ENCODE measurements around the gene MAPK8IP2. TPM values are rescaled to one million over a fixed set of nuclear protein-coding genes. Genes with fewer than 3 reads are reported as not detected.
A peak's percentile ranks its signal among the peaks of the same experiment; 100 is the strongest.

MAPK8IP2 gene
- total RNA-seq, 6 experiments from 2014 or later: 0.15 to 1.7 (median 0.45) TPM

DNA sequence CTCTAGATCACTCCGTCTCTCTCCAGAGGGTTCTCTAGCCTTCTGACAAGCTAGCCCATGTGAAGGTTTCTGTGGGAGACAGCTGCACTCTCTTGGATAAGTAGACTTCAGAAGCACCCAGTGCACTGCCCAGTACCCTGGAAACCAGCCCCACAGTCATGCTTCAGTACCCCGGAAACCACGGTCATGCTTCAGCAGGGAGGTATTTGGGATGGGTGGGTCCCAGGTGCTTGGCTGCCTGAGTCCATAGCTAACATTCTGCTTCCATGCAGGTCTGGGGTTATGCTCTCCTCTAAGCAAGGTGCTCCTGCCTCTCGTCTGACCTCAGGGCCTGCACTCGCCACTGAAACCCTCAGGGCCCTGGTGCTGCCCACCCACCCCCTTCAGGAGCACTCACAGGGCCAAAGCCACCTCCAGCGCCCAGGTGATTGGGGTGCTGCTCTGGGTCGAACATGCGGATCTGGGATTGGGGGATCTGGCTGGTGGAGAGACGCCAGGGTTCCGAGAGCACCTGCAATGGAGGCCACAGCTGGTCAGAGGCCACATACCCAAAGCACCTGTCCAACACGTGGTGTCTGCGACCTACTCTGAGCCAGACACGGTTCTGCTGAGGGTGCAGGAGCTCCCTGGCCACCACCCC is 30.6 kb upstream of the MAPK8IP2 start:
- ATAC-seq: no peak
- 74% methylated on average over 5 of the region's 13 CpGs for WGBS (ENCODE audit: insufficient coverage, low coverage, low lambda C conversion rate, missing lambda C conversion rate)
- Histone ChIP-seq H3K4me3 (no peak overlapping the region), H3K9me3 (no peaks in the 10 kb centered on the region), H3K36me3 (peaks cover 0 to 11% (median 2%) of the 10 kb centered on the region in 4 donors), H3K27me3 (no peaks in the 10 kb centered on the region), H3K4me1 (peaks cover 0 to 30% (median 16%) of the 10 kb centered on the region in 4 donors), H3K27ac (peak overlapping the region; percentile 89 to 93 (median 90))
- DNase-seq: no peak
- TF ChIP-seq, protein P1, sequence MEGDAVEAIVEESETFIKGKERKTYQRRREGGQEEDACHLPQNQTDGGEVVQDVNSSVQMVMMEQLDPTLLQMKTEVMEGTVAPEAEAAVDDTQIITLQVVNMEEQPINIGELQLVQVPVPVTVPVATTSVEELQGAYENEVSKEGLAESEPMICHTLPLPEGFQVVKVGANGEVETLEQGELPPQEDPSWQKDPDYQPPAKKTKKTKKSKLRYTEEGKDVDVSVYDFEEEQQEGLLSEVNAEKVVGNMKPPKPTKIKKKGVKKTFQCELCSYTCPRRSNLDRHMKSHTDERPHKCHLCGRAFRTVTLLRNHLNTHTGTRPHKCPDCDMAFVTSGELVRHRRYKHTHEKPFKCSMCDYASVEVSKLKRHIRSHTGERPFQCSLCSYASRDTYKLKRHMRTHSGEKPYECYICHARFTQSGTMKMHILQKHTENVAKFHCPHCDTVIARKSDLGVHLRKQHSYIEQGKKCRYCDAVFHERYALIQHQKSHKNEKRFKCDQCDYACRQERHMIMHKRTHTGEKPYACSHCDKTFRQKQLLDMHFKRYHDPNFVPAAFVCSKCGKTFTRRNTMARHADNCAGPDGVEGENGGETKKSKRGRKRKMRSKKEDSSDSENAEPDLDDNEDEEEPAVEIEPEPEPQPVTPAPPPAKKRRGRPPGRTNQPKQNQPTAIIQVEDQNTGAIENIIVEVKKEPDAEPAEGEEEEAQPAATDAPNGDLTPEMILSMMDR (IDR thresholded peaks at IDR 0.05): no peak
- TF ChIP-seq POLR2A (IDR thresholded peaks at IDR 0.05): no peak
- intact Hi-C loops (cut with DNase I): no loop called here

- Histone ChIP-seq H3K4me1 (peaks cover 0 to 30% (median 16%) of the 10 kb centered on the region in 4 donors), H3K27me3 (no peaks in the 10 kb centered on the region), H3K27ac (peak overlapping the region in 2 of 3 donors; percentile 11 to 93), H3K36me3 (peaks cover 0 to 11% (median 2%) of the 10 kb centered on the region in 4 donors), H3K9me3 (no peaks in the 10 kb centered on the region), H3K4me3 (no peak overlapping the region)
- no peak for DNase-seq
- ATAC-seq: no peak
- intact Hi-C loops (cut with DNase I): no loop called here
- TF ChIP-seq, protein P1 (IDR thresholded peaks at IDR 0.05): no peak
- TF ChIP-seq POLR2A (IDR thresholded peaks at IDR 0.05): no peak
- WGBS (ENCODE audit: insufficient coverage, low coverage, low lambda C conversion rate, missing lambda C conversion rate): no CpG with 5 or more reads among the region's 12 CpGs
These were observed 29.7 kb upstream of the MAPK8IP2 start for GRCh38 chr22:50570861-50571260.

DNA sequence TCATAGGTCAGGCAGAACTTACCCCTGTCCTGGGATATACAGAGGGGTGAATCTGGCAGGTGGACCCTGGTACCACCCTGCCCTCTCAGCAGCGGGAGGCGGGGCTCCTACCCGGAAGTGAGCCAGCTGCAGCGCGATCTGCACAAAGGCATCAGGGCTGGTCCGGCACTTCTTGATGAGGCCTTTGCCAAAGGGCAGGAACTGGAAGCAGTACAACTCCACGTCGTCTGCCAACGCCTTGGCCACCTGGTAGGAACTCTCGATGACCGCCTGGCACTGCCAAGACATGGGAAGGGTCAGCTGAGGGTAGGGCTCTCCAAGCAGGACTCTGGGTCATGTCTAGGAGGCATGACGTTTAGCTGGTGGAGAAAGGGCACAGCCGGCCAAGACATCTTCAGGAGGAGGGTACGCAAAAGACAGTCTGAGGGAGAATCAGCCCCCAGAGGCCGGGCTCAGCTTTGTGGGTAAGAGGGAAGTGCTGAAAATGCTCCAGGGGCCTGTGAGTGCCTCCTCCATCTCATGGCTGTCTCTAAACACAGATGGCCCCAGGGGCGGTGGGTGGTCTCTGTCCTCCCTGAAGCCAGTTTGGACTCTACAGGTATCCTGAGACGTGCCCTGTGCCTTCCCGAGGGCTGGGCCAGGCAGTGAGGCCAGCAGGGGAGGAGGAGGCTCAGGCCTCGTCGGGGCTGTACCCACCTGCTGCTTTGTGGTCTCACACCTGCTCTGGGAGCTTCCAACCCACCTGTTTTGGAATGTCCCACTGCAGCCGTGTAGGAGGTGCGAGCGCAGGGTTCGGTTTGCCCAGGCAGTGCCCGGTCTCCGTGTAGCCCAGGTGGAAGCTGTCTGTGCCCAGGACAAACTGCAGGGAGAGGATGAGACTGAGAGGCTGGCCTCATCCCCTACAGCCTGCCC is 29.1 kb upstream of the MAPK8IP2 start:
- Histone ChIP-seq H3K36me3 (peaks cover 0 to 11% (median 2%) of the 10 kb centered on the region in 4 donors), H3K27me3 (no peaks in the 10 kb centered on the region), H3K4me3 (no peak overlapping the region), H3K27ac (no peak overlapping the region), H3K9me3 (no peaks in the 10 kb centered on the region), H3K4me1 (peaks cover 0 to 30% (median 16%) of the 10 kb centered on the region in 4 donors)
- ATAC-seq (no peak), DNase-seq (no peak)
- 69% methylated on average over 5 of the region's 26 CpGs for WGBS (ENCODE audit: insufficient coverage, low coverage, low lambda C conversion rate, missing lambda C conversion rate)
- TF ChIP-seq, protein P1 (IDR thresholded peaks at IDR 0.05): no peak
- TF ChIP-seq POLR2A (IDR thresholded peaks at IDR 0.05): no peak
- intact Hi-C loops (cut with DNase I): no loop called here

DNA sequence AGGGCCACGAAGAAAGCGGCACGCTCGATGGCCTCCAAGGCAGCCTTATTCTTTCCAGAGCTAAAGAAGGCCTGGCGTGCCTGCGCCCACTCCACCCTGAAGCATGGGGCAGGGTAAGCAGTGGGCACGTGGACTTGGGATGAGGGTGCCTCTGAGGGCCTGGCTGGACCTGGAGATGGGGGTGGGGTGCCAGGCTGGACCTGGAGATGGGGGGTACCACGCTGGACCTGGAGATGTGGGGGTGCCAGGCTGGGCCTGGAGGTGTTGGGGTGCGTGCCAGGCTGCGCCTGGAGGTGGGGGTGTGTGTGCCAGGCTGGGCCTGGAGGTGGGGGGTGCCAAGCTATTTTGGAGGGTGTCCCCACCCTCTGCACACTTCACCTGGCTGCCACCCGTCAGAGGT is 27.6 kb upstream of the MAPK8IP2 start:
- H3K4me3 ChIP-seq: no peak overlapping the region
- DNase-seq (no peak), ATAC-seq (no peak)
- no peaks in the 10 kb centered on the region for H3K9me3 ChIP-seq
- H3K36me3 ChIP-seq: peaks cover 0 to 11% (median 2%) of the 10 kb centered on the region in 4 donors
- no peaks in the 10 kb centered on the region for H3K27me3 ChIP-seq
- no peak overlapping the region for H3K27ac ChIP-seq
- no peak for TF ChIP-seq POLR2A (IDR thresholded peaks at IDR 0.05)
- TF ChIP-seq, protein P1 (IDR thresholded peaks at IDR 0.05): no peak
- intact Hi-C loops (cut with DNase I): no loop called here
- WGBS (ENCODE audit: insufficient coverage, low coverage, low lambda C conversion rate, missing lambda C conversion rate): 88% methylated on average over 3 of the region's 11 CpGs
- H3K4me1 ChIP-seq: peaks cover 0 to 30% (median 15%) of the 10 kb centered on the region in 4 donors

Measured in right lobe of liver (tissue), 6 donors.